ENCODE data around the gene C19orf33.

DNA sequence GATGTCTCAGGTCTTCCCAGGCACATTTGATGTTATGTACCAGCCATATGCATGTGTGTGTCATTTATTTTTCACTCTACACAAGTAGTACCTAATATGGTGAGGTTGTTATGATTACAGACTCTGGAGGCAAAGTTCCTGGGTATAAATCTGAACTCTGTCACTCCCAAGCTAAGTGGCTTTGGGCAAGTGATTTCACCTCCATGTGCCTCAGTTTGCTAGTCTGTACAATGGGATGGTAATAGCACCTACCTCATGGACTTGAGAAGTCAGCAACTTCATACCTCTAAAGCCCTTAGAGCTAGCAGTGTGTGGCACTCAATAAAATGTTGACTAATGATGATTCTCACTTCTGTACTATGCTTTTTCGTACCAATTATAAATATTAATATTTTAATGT lies 27.7 kb downstream of the C19orf33 start:
- no peak for TF ChIP-seq POLR2AphosphoS5 (IDR thresholded peaks at IDR 0.05)
- TF ChIP-seq CTCF (IDR thresholded peaks at IDR 0.05), result no peak
- TF ChIP-seq POLR2A (IDR thresholded peaks at IDR 0.05), result no peak
